CD4-positive, alpha-beta T cell treated with Interleukin-1 beta for 1 hour (primary cell): Measurements from ENCODE around the gene STIP1.
A peak's percentile ranks its signal among the peaks of the same experiment; 100 is the strongest.

Experiments used
- DNase-seq, 2 donors: peaks; one replicate each; pipeline ENCODE4 v3.0.0-alpha.2; 2020 to 2022

STIP1 gene

GRCh38 chr11:64224891-64225607 lies 39.1 kb downstream of the STIP1 start:
- no peak for DNase-seq

GRCh38 chr11:64225608-64226506 lies 39.9 kb downstream of the STIP1 start, which contains the start of the genes NUDT22 and TRPT1:
NUDT22 (plus strand) TSS chr11:64226274; CDS start chr11:64226653, 379 bp downstream.
TRPT1 (minus strand) TSS chr11:64226186; CDS start chr11:64225860, 326 bp downstream.
- peak; percentile 86 to 88 for DNase-seq

GRCh38 chr11:64226507-64227051 lies 40.6 kb downstream of the STIP1 start:
- peak; percentile 69 to 70 for DNase-seq

GRCh38 chr11:64227405-64227956 lies 41.5 kb downstream of the STIP1 start:
- DNase-seq = no peak

- DNase-seq = no peak
Measured at GRCh38 chr11:64229090-64229743, 43.2 kb downstream of the STIP1 start.

GRCh38 chr11:64229744-64230170 lies 43.8 kb downstream of the STIP1 start:
- DNase-seq = no peak

GRCh38 chr11:64230171-64230984 lies 44.4 kb downstream of the STIP1 start, which contains the start of gene DNAJC4:
DNAJC4 (plus strand) TSS chr11:64230548; CDS start chr11:64230855, 307 bp downstream.
- DNase-seq = peak; percentile 91

GRCh38 chr11:64230985-64231365 lies 45.0 kb downstream of the STIP1 start:
- no peak for DNase-seq

- DNase-seq = no peak
Measured at GRCh38 chr11:64231546-64231945, 45.6 kb downstream of the STIP1 start.

GRCh38 chr11:64232182-64232966 lies 46.4 kb downstream of the STIP1 start:
- DNase-seq = no peak

GRCh38 chr11:64232967-64233315 lies 47.0 kb downstream of the STIP1 start:
- DNase-seq = no peak

- peak; percentile 81 for DNase-seq
Measured at GRCh38 chr11:64233913-64234586, 48.1 kb downstream of the STIP1 start, which contains the start of gene VEGFB. VEGFB (plus strand) TSS chr11:64234584; CDS start chr11:64234834, 250 bp downstream.

GRCh38 chr11:64234647-64235379 lies 48.8 kb downstream of the STIP1 start:
- peak; percentile 45 to 50 for DNase-seq

- DNase-seq = no peak
Measured at GRCh38 chr11:64235437-64236161, 49.6 kb downstream of the STIP1 start.

- no peak for DNase-seq
Measured at GRCh38 chr11:64237484-64237951, 51.5 kb downstream of the STIP1 start.

- DNase-seq = no peak
Measured at GRCh38 chr11:64238076-64238475, 52.1 kb downstream of the STIP1 start.

- DNase-seq = peak in 1 of 2 donors; percentile 27
Measured at GRCh38 chr11:64238999-64239398, 53.0 kb downstream of the STIP1 start.

GRCh38 chr11:64239662-64240434 lies 53.9 kb downstream of the STIP1 start:
- peak in 1 of 2 donors; percentile 83 for DNase-seq
